ENCODE results near the gene ENOX1.
"Not testable (repeated sequence)": the region's sequence is repeated elsewhere in the genome, so short reads cannot be mapped to it uniquely, and the experiment has no call there.

DNA sequence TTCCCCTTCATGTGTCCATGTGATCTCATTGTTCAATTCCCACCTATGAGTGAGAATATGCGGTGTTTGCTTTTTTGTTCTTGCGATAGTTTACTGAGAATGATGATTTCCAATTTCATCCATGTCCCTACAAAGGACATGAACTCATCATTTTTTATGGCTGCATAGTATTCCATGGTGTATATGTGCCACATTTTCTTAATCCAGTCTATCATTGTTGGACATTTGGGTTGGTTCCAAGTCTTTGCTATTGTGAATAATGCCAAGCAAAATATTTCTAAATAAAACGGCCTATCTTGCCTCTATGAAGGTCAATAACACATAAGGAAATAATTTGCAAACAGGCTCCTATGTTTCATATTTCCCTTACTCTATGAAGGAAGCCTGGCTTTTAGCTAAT is 435.2 kb downstream of the ENOX1 start:
- TF ChIP-seq, protein P1, sequence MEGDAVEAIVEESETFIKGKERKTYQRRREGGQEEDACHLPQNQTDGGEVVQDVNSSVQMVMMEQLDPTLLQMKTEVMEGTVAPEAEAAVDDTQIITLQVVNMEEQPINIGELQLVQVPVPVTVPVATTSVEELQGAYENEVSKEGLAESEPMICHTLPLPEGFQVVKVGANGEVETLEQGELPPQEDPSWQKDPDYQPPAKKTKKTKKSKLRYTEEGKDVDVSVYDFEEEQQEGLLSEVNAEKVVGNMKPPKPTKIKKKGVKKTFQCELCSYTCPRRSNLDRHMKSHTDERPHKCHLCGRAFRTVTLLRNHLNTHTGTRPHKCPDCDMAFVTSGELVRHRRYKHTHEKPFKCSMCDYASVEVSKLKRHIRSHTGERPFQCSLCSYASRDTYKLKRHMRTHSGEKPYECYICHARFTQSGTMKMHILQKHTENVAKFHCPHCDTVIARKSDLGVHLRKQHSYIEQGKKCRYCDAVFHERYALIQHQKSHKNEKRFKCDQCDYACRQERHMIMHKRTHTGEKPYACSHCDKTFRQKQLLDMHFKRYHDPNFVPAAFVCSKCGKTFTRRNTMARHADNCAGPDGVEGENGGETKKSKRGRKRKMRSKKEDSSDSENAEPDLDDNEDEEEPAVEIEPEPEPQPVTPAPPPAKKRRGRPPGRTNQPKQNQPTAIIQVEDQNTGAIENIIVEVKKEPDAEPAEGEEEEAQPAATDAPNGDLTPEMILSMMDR (IDR thresholded peaks at IDR 0.05; ENCODE audit: borderline replicate concordance, extremely low read depth, low read length, poor library complexity, severe bottlenecking): not testable (repeated sequence)
- TF ChIP-seq EZH2 (IDR thresholded peaks at IDR 0.05; ENCODE audit: borderline replicate concordance, low read depth, low read length, severe bottlenecking): not testable (repeated sequence)
